Vagina (tissue), 2 donors: ENCODE measurements around the gene IRF2BP1.

Experiments used
- CTCF ChIP-seq, 3 experiments: fragments of 450-650 bp in 2 of 3; fragments of 200-600 bp in 1 of 3; sonication (generic) in 1 of 3; IDR thresholded peaks; one replicate each; pipeline ENCODE4 v1.5.1; 2017 to 2019; ENCODE audit warnings: antibody characterized with exemption in 3 of 3, mild to moderate bottlenecking in 2 of 3, moderate library complexity in 2 of 3
- POLR2AphosphoS5 ChIP-seq, 2 donors: sonication (generic); formaldehyde crosslinking; IDR thresholded peaks; one replicate each; pipeline ENCODE4 v1.9.0; 2017; ENCODE audit warnings: antibody characterized with exemption in 2 of 2, mild to moderate bottlenecking in 2 of 2, low read depth in 1 of 2; ENCODE audit not compliant: insufficient read depth in 1 of 2

DNA sequence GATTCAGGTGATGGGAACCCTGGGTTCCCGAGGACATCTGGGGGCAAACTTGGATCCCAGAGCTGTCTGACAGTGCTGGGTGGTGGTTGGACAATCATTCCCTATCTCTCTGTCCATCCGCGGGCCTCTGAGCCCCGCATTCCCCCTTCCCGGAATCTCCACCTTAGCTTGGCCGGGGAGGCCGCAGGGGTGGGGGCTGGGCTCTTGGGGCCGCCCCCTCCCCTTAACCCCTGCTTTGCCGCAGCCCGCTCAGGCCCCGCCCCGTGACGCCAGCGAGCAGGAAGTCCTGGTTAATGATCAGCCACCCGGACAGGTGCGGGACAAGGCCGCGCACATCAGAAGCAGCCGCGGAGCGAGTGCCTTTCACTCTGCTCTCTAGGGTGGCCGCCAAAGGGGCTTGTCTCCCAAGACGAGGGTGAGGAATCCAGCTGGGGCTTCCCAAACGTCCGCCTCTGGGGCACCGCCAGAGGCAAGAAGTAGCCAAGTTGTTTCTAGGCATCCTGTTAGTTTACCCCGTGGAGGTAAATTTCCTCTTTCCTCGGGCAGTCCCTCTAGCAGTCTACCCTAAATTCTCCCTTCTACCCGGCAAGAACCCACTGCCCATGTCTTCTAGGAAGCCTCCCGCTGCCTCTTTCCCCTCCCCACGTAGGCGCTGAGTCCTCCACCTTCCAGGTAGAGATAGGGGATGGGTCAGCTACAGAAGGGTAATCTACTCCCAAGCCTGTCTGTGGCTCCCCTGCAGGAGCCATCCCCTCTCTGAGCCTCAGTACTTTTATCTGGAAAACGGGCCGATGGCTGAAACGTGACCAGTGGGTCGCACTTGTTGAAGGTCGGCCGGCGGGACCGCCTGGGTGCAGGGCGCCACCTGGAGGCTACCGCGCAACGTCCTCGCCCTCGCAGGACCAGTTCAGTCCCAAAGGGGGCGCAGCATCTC is 3.0 kb downstream of the IRF2BP1 start:
- TF ChIP-seq POLR2AphosphoS5 (IDR thresholded peaks at IDR 0.05; ENCODE audit: insufficient read depth in 1 of 2, low read depth in 1 of 2): peak; percentile 18 to 40
- peak; percentile 49 to 70 (median 59) for TF ChIP-seq CTCF (IDR thresholded peaks at IDR 0.05)
